DMS114 treated with DMSO at 0.1 percent for 48 hours (cell line): ENCODE measurements around the gene NEK7.

Source experiments
- DNase-seq: peaks from one replicate; lab custom pipeline; 2025; ENCODE audit not compliant: unreplicated experiment; lab: John Stamatoyannopoulos, UW

The NEK7 gene

GRCh38 chr1:198335663-198336062 lies 178.9 kb downstream of the NEK7 start:
- no peak for DNase-seq

- DNase-seq = no peak
Observed at GRCh38 chr1:198337886-198338285, 181.1 kb downstream of the NEK7 start.

DNA sequence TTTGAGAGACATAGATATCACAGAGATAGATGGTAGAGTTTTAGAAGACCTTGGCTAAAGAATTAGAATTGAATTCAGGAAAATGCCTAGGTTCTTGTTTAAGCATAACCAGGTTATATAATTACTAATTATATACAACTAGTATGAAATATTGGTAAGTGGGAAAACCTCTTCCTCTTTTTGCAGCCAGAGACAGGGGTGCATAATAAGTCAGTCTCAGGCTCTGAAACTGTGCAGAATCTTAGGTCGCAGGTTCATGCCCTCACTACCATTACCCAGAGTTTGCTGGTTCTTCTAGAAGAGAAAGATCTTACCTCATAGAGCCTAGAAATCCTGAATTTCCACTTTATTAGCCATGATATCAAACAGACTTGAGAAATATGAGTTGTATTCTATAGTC lies 183.3 kb downstream of the NEK7 start:
- DNase-seq = no peak

DNA sequence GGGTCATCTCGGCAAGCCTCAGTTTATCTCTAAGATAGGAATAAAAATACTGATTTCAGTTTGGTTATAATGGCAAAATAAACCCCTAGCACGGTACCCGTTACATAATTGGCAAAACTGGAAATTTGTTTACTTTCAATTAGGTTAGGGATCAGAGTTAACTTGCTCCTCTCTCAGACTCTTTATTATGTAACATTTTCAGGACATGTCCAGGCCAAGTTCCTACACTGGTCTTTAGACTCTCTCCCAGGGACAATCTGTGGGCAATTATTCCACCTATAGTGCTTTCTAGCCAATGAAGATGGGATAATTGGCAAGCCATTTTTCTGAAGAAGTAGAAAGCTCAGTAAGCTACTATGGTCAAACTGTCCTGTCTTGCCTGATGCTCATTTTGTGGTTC lies 189.4 kb downstream of the NEK7 start:
- DNase-seq = no peak

DNA sequence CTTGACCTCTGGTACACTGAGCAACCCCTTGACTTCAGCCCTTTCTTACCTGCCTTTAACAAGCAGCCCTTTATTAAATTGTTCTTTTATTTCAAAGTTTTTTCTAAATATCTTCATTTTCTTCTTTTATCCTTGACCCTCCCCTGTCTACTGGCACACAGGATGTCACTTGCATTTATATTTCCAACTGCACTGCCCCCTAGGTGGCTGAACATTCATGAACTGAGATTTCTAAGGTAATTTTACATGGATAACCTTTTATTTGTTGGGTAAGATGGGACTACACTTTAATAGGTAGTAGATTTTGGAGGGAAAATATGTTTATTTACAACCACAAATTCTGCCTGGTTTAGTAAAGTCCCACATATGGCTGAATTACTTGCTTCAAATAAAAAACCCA lies 193.7 kb downstream of the NEK7 start:
- no peak for DNase-seq

DNA sequence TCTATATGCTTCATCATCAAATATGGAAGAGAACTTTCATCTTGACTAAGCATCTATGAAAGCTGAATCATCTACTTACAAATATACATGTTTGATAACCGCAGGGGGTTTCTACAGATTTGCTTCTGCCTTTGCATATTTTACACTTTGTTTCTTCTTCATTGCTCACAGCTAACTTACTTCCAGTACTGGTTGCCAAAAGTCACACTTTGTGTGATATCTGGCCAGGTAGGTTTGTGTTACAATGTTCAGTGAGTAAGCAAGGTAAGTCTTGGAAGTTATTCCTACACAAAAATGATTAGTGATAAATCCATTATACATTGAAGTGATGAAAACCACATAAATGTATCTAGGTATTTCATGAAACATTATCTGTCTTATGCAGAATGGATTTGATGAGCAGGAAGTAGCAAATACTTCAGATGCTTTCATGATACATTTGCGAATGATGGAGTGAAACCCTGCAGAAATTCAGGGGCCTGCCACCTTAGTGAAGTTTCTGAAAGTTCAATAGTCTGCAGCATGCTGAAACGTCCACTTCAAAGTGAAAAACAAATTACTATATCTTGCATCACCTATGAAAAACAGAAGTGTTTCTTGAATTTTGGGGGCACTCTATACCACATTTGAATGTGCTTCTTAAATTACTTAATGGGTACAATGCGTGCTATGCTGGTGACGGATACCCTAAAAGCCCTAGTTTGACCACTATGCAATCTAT lies 196.3 kb downstream of the NEK7 start:
- no peak for DNase-seq

DNA sequence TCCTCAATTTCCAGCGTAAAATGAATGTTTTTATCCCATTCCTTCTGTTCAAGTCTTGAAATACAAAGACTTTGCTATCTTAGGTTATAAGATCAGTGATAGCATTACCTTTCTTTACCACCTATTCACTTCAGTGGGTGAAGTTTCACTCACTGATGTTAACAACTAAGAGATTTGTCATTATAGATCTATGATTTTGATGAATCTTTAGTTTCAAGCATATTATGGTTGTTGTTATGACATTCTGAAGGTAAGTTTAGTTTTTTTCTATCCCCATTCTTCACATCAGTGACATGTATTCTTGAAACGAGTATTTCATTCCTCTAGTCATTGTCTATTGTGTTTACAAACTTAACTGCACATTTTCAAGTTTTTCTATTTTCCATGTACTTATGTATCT lies 201.1 kb downstream of the NEK7 start:
- no peak for DNase-seq

DNA sequence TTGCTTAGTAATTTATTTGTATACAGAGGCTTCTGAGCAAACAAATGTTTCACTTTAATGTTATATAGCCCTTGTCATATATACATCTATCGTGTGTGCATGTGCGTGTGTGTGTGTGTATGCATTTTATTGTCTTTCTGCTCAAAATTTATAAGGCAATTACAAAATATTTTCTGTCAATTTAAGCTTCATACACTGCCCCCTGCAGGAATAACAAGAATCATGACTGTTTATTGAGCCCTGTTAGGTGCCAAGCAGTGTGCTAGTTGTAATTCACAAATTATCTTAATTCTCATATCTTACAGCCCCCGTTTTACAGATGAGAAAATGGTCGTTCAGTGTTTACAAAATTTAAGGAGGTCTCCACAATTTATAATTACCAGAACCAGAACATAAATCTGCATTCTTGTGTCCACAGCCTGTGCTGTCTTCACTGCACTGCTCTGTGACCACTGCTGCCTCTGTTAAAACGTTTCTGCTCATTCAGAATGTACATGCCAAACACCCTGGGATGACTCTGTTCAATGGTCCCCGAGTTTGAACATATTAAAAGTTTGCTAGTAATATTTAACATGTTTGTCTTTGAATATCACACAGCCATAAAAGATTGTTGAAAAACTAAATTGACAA lies 202.3 kb downstream of the NEK7 start:
- DNase-seq = no peak

DNA sequence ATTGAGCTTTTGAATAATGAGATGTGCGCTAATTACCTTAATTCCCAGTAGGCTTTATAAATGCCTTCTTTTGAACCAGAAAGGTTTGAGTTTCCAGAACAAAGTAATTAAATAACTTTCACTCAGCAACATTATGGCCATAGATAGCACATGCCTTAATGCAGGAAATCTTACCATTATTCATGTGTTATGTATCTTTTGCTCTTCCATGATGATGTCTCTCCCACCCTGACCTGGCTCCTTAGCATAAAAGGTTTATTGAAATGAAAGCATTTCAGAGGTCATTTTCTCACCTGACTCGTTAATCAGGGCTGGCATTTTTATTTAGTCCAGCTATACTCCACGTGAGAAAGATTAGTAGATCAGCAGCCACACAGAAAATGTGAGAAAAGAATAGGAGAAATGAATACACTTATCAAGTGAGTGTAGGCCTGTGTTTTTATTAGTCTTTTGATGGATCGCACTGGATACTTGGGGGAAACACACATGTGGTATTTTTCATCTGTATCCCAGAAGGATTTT lies 203.5 kb downstream of the NEK7 start:
- DNase-seq = no peak

GRCh38 chr1:198361237-198361767 lies 204.5 kb downstream of the NEK7 start:
- DNase-seq = no peak

DNA sequence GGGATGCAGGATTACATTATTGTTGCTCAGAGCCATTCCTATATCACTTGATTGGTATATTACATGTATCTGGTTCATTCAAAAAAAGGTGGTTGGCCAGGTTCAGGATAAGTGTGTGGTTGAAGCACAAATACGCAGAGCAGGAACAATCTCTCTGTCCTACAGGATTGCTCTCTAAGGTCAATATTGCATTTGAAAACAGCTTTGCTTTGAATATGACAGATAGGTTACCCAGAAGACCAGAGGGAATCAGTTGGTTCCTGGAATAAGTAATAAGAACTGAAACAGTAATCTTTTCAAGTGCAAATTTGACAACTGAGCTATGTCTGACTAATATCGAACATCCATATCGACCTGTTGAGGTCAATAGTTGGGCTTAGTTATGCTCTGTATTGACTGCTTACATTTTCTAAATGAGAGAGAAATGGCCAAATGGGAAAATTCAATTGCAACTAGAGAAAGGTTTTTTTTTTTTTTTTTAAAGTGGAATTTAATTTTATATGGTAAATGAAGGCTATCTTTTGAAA lies 206.9 kb downstream of the NEK7 start:
- no peak for DNase-seq

DNA sequence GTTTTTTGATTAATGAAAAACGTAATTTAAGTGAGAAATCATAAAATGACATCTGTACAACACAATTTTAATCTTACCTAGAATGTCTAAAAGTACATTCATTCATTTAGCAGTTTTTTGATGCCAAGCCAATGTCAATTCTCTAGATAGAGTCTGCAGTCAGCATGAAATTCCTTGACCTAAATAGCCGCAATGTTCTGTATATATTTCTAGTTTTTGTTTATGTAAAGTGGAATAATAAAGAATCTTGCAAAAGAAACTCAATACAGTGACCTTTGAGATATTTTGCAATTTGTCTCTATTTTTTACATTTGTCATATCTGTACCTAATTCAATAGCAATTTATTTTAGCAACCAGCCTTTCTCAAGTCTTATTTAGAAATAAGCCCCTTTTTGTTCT lies 207.7 kb downstream of the NEK7 start:
- no peak for DNase-seq

- no peak for DNase-seq
Observed at GRCh38 chr1:198367296-198367695, 210.5 kb downstream of the NEK7 start.

DNA sequence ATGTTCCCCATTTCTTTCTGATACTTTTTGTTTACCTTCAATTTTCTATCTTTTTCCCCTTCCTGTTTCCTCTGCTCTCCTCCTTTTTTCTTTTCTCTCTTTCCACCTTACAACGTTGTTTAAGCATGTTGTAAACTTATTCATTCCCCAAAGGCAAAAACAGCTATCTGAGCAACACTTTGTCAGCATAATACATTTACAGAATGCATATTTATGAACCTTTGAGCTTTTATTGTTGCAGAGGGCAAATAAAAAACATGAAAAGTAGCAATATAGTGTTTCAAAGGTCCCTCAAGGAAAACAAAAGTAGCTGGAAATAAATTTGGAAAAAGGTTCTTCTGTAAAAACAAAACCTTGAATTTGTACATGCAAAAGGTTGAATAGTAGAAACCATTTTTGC lies 214.2 kb downstream of the NEK7 start:
- DNase-seq = no peak
